Uterus (tissue), 4 donors: ENCODE measurements around the gene PGM3. TPM values are rescaled to one million over a fixed set of nuclear protein-coding genes. Genes with fewer than 3 reads are reported as not detected.

Source experiments
- DNase-seq, 2 donors: peaks; one replicate each; pipeline ENCODE4 v3.0.0-alpha.2; 2019 to 2020
- H3K27ac ChIP-seq, 2 donors: fragments of 200-600 bp; sonication (generic); 1 replicate in 1 of 2; 2 replicates in 1 of 2; pipeline ENCODE4 v1.5.1; 2016 to 2018
- H3K27me3 ChIP-seq, 2 donors: fragments of 200-600 bp; sonication (generic); one replicate each; pipeline ENCODE4 v1.5.1; 2018 to 2019; ENCODE audit warnings: control low read depth in 1 of 2
- H3K36me3 ChIP-seq, 2 donors: fragments of 200-600 bp; sonication (generic); one replicate each; pipeline ENCODE4 v1.5.1; 2019; ENCODE audit warnings: control low read depth in 1 of 2
- H3K4me1 ChIP-seq, 2 donors: fragments of 200-600 bp; sonication (generic); one replicate each; pipeline ENCODE4 v1.5.1; 2018 to 2019; ENCODE audit warnings: control low read depth in 1 of 2
- H3K4me3 ChIP-seq, 2 donors: fragments of 200-600 bp; sonication (generic); 1 replicate in 1 of 2; 2 replicates in 1 of 2; pipeline ENCODE4 v1.5.1; 2018 to 2019; ENCODE audit warnings: mild to moderate bottlenecking in 1 of 2
- H3K9me3 ChIP-seq, 2 donors: fragments of 200-600 bp; sonication (generic); one replicate each; pipeline ENCODE4 v1.5.1; 2019; ENCODE audit warnings: control low read depth in 1 of 2
- CTCF ChIP-seq, 4 experiments: fragments of 200-600 bp in 2 of 4; fragments of 450-650 bp in 2 of 4; sonication (generic) in 2 of 4; IDR thresholded peaks; one replicate each; pipeline ENCODE4 v1.5.1; 2016 to 2019; ENCODE audit warnings: antibody characterized with exemption in 4 of 4, mild to moderate bottlenecking in 2 of 4, moderate library complexity in 1 of 4
- POLR2A ChIP-seq, 2 donors: fragments of 450-650 bp; IDR thresholded peaks; one replicate each; pipeline ENCODE4 v1.6.1; 2016; ENCODE audit warnings: antibody characterized with exemption in 2 of 2, mild to moderate bottlenecking in 1 of 2, moderate library complexity in 1 of 2
- intact Hi-C: fragments of 100-400 bp; cut with DNase I; formaldehyde crosslinking; loops from one replicate; pipeline ENCODE4 v1.15.1; 2023; ENCODE audit warnings: low total_unique reads
- total RNA-seq, 4 donors: library from RNA; depleted of rRNA in 3 of 4; stranded (reverse); fragments of >200 nt in 3 of 4; gene quantifications; one replicate each; pipeline versions ENCODE4 v1.1.0 to v1.2.4, GENCODE V29; 2014 to 2023
- donor health status: DM: yes; HTN: yes; CAD: no.

The PGM3 gene
- total RNA-seq, 4 donors from 2014 or later, result 11.8 to 185 (median 60.9) TPM

- intact Hi-C loops, result no loop called here
- no peaks in the 10 kb centered on the region for H3K27me3 ChIP-seq
- no peak overlapping the region for H3K4me3 ChIP-seq
- TF ChIP-seq CTCF (IDR thresholded peaks at IDR 0.05), result no peak
- TF ChIP-seq POLR2A (IDR thresholded peaks at IDR 0.05), result no peak
- DNase-seq, result no peak
- no peaks in the 10 kb centered on the region for H3K36me3 ChIP-seq
- H3K27ac ChIP-seq, result no peak overlapping the region
- H3K9me3 ChIP-seq, result no peaks in the 10 kb centered on the region
- H3K4me1 ChIP-seq, result no peaks in the 10 kb centered on the region
Observed at GRCh38 chr6:83185096-83185495, 8.0 kb downstream of the PGM3 start.

- H3K27ac ChIP-seq, result peak overlapping the region in 1 of 2 donors; percentile 10
- no peaks in the 10 kb centered on the region for H3K36me3 ChIP-seq
- no peak overlapping the region for H3K4me3 ChIP-seq
- no peaks in the 10 kb centered on the region for H3K27me3 ChIP-seq
- TF ChIP-seq POLR2A (IDR thresholded peaks at IDR 0.05), result no peak
- TF ChIP-seq CTCF (IDR thresholded peaks at IDR 0.05), result no peak
- DNase-seq, result no peak
- no peaks in the 10 kb centered on the region for H3K9me3 ChIP-seq
- intact Hi-C loops, result no loop called here
- no peaks in the 10 kb centered on the region for H3K4me1 ChIP-seq
Observed at GRCh38 chr6:83183082-83183828, 9.8 kb downstream of the PGM3 start.

- Histone ChIP-seq H3K36me3 (no peaks in the 10 kb centered on the region), H3K4me3 (no peak overlapping the region), H3K27me3 (no peaks in the 10 kb centered on the region), H3K4me1 (no peaks in the 10 kb centered on the region), H3K27ac (no peak overlapping the region), H3K9me3 (no peaks in the 10 kb centered on the region)
- intact Hi-C loops, result no loop called here
- DNase-seq, result no peak
- TF ChIP-seq CTCF (IDR thresholded peaks at IDR 0.05) (no peak), POLR2A (IDR thresholded peaks at IDR 0.05) (no peak)
Observed at GRCh38 chr6:83182114-83182513, 11.0 kb downstream of the PGM3 start.

- Histone ChIP-seq H3K4me3 (no peak overlapping the region), H3K27me3 (no peaks in the 10 kb centered on the region), H3K9me3 (no peaks in the 10 kb centered on the region), H3K27ac (no peak overlapping the region), H3K4me1 (no peaks in the 10 kb centered on the region), H3K36me3 (no peaks in the 10 kb centered on the region)
- no peak for TF ChIP-seq POLR2A (IDR thresholded peaks at IDR 0.05)
- TF ChIP-seq CTCF (IDR thresholded peaks at IDR 0.05), result no peak
- intact Hi-C loops, result no loop called here
- no peak for DNase-seq
Observed at GRCh38 chr6:83180426-83180950, 12.6 kb downstream of the PGM3 start.

- DNase-seq, result no peak
- Histone ChIP-seq H3K4me3 (no peak overlapping the region), H3K4me1 (no peaks in the 10 kb centered on the region), H3K9me3 (no peaks in the 10 kb centered on the region), H3K36me3 (no peaks in the 10 kb centered on the region), H3K27ac (no peak overlapping the region), H3K27me3 (no peaks in the 10 kb centered on the region)
- TF ChIP-seq CTCF (IDR thresholded peaks at IDR 0.05) (no peak), POLR2A (IDR thresholded peaks at IDR 0.05) (no peak)
- intact Hi-C loops, result no loop called here
Observed at GRCh38 chr6:83176246-83176645, 16.8 kb downstream of the PGM3 start.
